Ramos (cell line): ENCODE results near the gene DOK7.
"Not testable (repeated sequence)": the region's sequence is repeated elsewhere in the genome, so short reads cannot be mapped to it uniquely, and the experiment has no call there.

ENCODE experiments used
- in situ Hi-C: fragments of 300-500 bp; cut with MboI; formaldehyde crosslinking; loops from one replicate; pipeline ENCODE4 v1.14.3; 2022; ENCODE audit warnings: low sequenced_read_pairs; ENCODE audit not compliant: unreplicated experiment

The DOK7 gene

DNA sequence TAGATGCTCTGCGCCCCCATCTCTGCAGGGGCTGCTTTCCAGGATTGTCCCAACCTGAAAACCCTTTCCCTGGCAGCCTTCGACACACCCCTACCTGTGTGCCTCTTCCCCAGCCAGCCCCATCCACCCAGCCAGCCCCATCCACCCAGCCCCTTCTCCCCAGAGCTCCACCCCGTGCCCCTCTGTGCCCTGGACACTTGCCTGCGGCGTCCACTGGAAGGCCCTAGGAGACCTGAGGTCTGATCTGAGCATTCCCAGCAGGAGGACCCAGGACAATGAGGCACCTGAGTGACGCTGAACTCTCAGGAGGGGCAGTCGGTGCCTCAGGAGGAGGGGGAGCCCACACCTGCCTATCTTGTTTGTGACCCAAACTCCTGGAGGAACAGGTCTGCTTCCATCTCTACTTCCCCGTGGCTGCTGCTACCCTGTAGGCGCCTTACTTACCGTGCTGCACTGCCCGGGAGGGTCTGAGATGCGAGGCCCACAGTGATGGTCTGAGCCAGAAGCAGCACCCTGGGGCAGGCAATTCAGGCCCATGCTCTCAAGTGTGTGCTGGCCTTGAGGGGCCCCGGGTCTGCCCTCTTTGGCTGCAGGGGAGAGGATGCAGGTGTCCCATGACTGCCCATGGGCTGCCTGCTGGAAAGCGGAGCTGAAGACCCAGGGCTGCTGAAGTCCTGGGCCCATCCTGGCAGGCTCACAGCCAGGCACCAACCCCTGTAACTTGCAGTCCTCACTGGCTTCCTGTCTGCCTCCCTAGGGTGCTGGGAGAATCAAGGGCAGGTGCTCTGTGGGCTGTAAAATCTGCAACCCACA is 64.2 kb downstream of the DOK7 start:
- in situ Hi-C loops, result no loop called here

DNA sequence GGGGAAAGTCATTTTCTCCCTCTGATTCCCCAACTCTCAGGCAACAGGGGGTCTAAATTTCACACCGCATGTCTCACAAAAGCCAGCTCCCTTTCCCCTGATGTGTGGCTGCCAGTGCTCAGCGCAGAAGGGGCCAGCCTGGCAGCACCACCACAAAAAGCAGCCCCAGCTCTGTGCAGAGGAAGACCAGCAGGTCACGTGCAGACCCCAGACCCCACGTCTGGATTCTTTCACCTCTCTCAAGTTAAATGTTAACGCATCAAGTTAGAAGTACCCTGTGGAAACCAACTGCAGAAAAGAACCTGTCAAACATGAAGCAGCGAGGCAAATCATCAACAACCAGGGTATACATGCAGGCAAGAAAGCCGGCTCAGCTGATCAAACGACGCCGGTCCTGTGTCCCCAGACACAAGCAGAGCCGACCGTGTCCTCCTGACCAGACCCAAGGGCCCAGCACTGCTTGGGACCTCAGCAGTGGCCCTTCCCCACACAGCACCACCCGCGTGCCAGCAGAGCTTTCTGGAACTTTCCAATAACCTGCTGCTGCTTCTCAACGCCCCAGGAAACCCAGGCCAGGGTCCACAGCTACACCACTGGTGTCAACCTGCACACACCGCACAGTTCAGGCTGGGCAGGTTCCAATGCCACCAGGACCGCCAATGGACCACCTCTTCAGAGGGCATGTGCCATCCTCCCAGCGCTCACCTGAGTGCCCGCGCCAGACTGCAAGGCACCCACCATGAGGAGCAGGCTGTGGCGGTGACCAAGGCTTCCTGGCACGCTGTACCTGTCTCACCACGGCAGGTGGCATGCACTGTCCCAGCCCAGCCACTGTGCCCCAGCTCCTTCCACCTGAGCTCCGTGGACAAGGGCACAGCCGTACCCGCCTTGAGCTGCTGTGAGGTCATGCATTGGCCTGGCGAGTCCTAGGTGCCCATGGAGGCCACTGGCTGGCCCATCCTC is 65.1 kb downstream of the DOK7 start:
- in situ Hi-C loops, result no loop called here

DNA sequence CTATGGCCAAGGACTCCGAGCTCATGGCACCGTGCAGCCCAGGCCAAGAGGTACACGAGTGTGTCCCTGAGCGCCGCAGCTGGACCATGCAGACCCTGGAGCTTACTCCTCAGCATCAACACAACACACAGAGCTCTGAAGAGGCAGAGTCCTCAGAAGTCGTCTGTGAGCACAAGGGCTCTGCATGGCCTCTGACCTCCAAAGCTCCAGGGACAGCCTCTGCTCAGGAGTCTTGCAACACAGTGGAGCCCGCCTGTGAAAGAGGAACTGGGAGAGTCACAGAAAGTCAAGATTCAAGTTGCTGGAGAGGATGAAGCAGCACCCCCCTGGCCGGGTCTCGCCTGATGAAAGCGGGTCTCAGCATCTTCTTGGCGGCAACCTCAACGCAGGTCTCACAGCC is 66.3 kb downstream of the DOK7 start:
- in situ Hi-C loops, result no loop called here

DNA sequence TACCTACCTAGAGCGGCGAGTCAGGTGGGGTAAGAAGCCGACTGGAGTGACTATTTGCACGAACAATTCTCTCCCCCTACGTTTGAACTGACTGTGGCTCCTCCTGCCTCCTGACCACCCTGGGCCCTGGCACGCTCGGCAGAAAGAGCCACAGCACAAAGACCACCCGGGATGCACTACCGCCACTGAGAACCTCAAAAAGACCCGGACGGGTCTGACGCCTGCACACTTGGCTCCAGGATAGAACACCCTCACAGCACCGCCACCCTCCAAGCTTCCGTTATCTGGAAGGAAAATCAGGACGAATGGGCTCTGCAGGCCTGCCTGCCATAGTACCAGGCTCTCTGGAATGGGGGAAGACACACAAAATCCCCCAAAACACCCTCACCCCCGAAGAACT is 66.9 kb downstream of the DOK7 start:
- in situ Hi-C loops, result no loop called here

DNA sequence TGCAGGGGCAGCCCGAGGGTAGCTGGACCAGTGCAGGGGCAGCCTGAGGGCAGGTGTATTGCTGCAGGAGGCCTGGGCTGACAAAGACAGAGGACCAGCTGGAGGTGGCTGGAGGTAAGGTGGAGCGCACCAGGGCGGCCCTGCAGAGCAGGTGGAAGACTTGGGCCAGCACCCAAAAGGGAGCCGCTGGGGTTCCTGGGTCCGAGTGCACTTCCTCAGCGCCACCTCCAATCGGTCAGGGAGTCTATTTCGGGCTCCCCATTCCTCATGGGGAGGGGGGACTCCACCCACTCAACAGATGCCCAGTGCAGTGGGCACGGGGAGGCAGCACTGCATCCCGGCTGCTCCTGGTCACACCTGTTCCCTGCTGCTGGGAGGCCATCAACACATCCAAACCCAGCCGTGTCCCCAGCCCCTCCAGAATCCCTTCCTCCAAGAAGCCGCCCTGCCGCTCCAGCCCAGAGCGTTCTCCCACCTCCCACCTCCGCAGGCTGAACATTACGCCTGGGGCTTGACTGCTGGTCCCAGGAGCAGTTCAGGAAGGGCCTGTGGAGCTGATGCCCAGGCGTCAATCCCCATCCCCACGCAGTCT is 67.7 kb downstream of the DOK7 start:
- in situ Hi-C loops, result no loop called here

DNA sequence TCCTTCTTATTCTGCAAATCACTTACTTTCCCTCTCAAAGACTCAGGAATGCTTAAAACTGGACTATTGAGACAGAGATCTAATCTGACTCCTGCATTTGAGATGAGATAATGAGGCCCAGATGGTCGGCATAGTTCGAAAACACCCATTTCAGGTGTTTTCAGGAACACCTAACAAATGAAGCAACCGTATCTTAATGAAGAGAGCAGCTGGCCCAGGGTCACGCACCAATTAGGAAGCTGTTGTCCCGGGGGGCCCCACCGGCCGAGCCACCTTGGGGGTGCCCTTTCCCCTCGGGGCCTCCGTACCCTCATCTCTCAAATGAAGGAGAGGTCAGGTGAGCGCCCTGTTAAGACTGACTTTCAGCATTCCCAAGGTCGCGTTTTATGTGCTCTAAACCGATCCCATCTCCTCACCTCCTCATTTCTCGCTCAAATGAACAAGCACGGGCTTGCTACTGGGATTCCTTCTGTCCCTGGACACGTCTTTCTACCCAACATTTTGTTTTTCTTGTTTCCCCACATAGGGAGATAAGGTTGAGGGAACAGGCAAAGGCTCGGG is 68.3 kb downstream of the DOK7 start:
- in situ Hi-C loops, result no loop called here

DNA sequence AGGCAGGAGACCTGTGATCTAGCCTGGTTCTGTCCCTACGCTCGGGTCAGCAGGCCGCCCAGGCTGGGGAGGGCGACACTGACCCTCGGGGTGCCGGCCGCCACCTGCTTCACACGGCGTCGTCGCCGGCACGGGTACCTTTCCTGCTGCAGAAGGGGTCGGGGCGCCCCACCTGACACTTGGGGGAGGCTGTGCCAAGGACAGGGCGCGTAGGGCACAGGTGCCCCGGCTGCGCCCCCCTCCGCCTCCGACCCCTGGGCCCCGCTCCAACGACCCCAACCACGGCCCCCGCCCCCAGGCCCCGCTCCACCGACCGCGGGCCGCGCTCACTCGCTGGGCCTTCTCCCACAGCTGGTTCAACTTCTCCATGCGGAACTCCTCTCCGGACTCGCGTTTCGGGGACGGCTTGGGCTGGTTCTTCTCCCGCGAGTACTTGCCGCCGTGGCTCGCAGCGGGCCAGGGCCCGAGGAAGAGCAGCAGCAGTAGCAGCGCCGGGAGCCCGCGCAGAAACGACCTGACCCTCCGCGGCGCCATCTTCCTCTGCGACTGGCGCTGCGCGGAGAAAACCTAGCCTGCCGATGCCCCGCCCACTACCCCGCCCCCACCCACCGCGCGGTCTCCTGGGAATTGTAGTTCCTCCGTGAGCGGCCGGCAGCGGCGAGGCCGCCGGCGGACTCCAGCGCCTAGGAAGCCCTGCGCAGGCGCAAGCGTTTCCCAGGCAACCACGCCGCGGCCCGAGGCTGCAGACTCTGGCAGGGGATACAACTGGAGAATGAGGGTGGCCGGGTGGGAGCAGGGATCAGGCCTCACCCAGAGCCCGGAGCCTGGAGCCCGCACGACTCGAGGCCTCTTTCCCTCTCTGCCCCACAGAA is 69.0 kb downstream of the DOK7 start, which contains the start of gene LRPAP1:
LRPAP1 (minus strand) TSS at position 544 of the 872 bp plus-strand sequence; CDS start at position 534, 10 bp downstream.
- in situ Hi-C loops, result no loop called here

DNA sequence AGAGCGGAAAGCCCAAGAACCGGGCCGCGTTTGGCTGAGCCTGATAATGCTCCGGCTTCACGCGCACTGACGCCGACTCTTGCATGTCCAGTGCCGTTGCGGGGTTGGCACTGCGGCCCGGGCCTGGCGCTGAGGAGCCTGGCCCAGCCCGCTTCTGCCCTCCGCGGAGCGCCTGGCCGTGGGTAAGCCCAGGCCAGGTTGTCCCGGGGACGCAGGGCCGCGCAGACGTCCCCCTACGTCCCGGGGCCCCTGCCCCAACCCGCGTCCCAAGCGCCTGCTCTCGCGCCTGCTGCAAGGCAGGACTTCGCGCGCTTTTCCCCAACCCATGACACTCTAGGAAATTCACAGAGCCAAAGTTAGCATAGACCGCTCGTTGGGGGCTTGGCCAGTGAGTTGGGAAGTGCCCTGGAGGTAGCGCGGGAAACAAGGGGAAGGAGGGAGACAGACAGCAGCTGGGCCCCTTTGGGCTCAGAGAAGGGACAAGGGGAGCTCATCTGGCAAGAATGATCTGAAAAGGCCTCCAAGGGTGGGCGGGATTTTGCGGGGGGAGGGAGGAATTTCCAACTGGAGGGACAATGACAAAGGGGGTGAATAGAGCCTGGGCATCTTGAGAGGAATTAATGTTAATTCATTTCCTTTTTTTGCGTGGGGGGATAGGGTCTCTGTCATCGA is 69.8 kb downstream of the DOK7 start:
- in situ Hi-C loops, result no loop called here

DNA sequence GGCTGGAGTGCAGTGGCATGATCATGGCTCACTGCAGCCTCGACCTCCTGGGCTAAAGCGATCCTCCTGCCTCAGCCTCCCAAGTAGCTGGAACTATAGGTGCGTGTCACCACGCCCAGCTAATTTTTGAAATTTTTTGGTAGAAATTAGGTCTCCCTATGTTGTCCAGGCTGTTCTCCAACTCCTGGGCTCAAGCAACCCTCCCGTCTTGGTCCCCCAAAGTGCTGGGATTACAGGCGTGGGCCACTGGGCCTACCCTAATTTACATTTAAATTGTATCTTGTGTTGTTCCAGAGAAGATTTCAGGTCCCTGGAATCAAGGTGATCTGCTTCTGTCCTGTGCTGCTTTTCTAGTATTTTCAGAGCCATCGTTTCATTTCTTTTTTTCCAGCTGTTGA is 70.3 kb downstream of the DOK7 start:
- in situ Hi-C loops, result no loop called here

DNA sequence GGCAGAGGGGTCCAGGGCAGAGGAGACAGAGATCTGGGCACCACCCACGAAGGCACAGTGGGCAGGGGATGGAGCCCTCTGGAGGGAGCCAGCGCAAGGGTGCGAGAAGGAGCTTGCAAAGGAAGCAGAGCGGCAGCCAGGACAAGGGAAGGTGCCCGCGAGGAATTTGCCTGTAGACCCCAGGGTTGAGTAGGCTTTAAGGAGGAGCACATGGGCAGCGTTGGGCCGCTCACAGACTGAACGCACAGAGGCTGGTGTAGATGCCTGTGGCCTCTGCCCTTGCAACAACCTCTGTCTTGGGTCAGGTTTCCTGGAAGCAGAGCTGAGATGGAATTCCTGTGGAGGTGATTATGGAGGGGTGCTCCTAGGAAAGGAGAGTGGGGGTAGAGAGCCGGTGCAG is 72.7 kb downstream of the DOK7 start:
- in situ Hi-C loops, result not testable (repeated sequence)

DNA sequence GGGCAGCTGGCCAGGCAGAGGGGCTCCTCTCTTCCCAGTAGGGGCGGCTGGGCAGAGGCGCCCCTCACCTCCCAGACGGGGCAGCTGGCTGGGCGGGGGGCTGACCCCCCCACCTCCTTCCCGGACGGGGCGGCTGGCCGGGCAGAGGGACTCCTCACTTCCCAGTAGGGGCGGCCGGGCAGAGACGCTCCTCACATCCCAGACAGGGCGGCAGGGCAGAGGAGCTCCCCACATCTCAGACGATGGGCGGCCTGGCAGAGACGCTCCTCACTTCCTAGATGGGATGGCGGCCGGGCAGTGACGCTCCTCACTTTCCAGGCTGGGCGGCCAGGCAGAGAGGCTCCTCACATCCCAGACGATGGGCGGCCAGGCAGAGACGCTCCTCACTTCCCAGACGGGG is 75.8 kb downstream of the DOK7 start:
- in situ Hi-C loops, result not testable (repeated sequence)

DNA sequence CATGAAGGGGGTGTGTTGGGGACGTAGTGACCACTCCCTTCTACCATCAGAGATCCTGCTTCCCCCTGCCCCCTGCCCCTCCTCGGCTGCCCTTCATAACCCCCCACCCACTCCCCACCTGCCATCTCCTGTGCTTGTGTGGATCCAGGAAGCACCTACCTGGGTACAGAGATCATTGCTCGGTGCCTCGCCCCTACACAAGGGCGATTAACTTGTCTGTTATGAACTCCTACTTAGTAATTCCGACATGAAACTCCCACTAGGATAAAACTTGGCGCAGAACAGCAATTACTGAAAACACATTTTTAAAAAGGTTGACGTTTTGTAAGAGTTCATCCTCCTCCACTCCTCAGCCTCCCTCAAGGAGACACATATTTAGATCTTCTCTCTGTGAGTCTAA is 80.3 kb downstream of the DOK7 start:
- in situ Hi-C loops, result not testable (repeated sequence)
